DOHH2 (cell line): ENCODE measurements around the gene DOK6.

Experiments
- EZH2phosphoT487 ChIP-seq: fragments of 200-600 bp; sonication (generic); IDR thresholded peaks from 2 replicates; pipeline ENCODE4 v1.6.1; 2017; ENCODE audit warnings: borderline replicate concordance, mild to moderate bottlenecking, antibody characterized with exemption, low read length, moderate library complexity, mixed read lengths
- TF ChIP-seq, protein P1 (sequence below): fragments of 200-600 bp; sonication (generic); IDR thresholded peaks from one replicate; pipeline ENCODE4 v1.5.1; 2014; ENCODE audit warnings: antibody characterized with exemption, mild to moderate bottlenecking, low read depth, low read length; ENCODE audit not compliant: poor library complexity, severe bottlenecking

DNA sequence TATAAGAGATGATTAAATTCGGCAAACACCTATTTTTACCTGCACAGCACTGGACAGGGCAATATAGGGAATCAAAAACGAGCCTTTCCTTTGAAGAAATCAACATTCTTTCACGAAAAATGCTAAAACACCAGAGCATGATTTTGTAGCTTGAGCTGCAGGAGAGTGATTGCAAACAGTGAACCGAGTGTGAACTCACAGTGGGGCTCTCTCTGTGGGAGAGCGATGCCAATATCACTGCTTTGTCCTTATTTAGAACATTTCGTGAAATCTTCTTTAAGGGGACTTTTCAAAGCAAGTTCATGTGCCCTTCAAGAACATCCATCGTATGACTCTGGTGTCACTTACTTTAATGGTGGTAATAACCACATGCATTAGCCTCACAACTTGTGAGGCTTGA, 308.2 kb downstream of the DOK6 start:
- TF ChIP-seq, protein P1, sequence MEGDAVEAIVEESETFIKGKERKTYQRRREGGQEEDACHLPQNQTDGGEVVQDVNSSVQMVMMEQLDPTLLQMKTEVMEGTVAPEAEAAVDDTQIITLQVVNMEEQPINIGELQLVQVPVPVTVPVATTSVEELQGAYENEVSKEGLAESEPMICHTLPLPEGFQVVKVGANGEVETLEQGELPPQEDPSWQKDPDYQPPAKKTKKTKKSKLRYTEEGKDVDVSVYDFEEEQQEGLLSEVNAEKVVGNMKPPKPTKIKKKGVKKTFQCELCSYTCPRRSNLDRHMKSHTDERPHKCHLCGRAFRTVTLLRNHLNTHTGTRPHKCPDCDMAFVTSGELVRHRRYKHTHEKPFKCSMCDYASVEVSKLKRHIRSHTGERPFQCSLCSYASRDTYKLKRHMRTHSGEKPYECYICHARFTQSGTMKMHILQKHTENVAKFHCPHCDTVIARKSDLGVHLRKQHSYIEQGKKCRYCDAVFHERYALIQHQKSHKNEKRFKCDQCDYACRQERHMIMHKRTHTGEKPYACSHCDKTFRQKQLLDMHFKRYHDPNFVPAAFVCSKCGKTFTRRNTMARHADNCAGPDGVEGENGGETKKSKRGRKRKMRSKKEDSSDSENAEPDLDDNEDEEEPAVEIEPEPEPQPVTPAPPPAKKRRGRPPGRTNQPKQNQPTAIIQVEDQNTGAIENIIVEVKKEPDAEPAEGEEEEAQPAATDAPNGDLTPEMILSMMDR: no peak
- no peak for TF ChIP-seq EZH2phosphoT487
